ENCODE results near the gene TMEM171.

TMEM171 gene

GRCh38 chr5:73142035-73142434 is 21.7 kb downstream of the TMEM171 start:
- no peak for DNase-seq (ENCODE audit: extremely low read depth, insufficient read length)
- no peak for TF ChIP-seq CTCF (IDR thresholded peaks at IDR 0.05; ENCODE audit: insufficient read depth, low read length, poor library complexity, severe bottlenecking)
- Histone ChIP-seq H3K27me3 (replicated peaks; ENCODE audit: control insufficient read depth, insufficient read depth, low read length) (peaks cover 1% of the 10 kb centered on the region; the same call in 1 of the 2 replicates), H3K36me3 (ENCODE audit: control insufficient read depth, insufficient read depth, low read length) (no peaks in the 10 kb centered on the region), H3K4me3 (replicated peaks; ENCODE audit: low read depth, low read length) (no peak overlapping the region)

GRCh38 chr5:73143716-73144115 is 23.3 kb downstream of the TMEM171 start:
- H3K36me3 ChIP-seq (ENCODE audit: control insufficient read depth, insufficient read depth, low read length): no peaks in the 10 kb centered on the region

GRCh38 chr5:73149540-73149939 is 29.2 kb downstream of the TMEM171 start:
- no peak for DNase-seq (ENCODE audit: extremely low read depth, insufficient read length)
- Histone ChIP-seq H3K27me3 (replicated peaks; ENCODE audit: control insufficient read depth, insufficient read depth, low read length) (peaks cover 3% of the 10 kb centered on the region), H3K36me3 (ENCODE audit: control insufficient read depth, insufficient read depth, low read length) (no peaks in the 10 kb centered on the region), H3K4me3 (replicated peaks; ENCODE audit: low read depth, low read length) (no peak overlapping the region)
- TF ChIP-seq CTCF (IDR thresholded peaks at IDR 0.05; ENCODE audit: insufficient read depth, low read length, poor library complexity, severe bottlenecking): no peak

More at GRCh38 chr5:73143716-73144115, 23.3 kb downstream of the TMEM171 start:
- H3K27me3 ChIP-seq (replicated peaks; ENCODE audit: control insufficient read depth, insufficient read depth, low read length): peaks cover 1% of the 10 kb centered on the region; the same call in 1 of the 2 replicates
- TF ChIP-seq CTCF (IDR thresholded peaks at IDR 0.05; ENCODE audit: insufficient read depth, low read length, poor library complexity, severe bottlenecking): no peak
- H3K4me3 ChIP-seq (replicated peaks; ENCODE audit: low read depth, low read length): no peak overlapping the region
- DNase-seq (ENCODE audit: extremely low read depth, insufficient read length): no peak

- H3K4me3 ChIP-seq (replicated peaks; ENCODE audit: low read depth, low read length): no peak overlapping the region
- TF ChIP-seq CTCF (IDR thresholded peaks at IDR 0.05; ENCODE audit: insufficient read depth, low read length, poor library complexity, severe bottlenecking): no peak
- H3K36me3 ChIP-seq (ENCODE audit: control insufficient read depth, insufficient read depth, low read length): no peaks in the 10 kb centered on the region
- peaks cover 7% of the 10 kb centered on the region for H3K27me3 ChIP-seq (replicated peaks; ENCODE audit: control insufficient read depth, insufficient read depth, low read length)
- no peak for DNase-seq (ENCODE audit: extremely low read depth, insufficient read length)
Measured at GRCh38 chr5:73150876-73151275, 30.5 kb downstream of the TMEM171 start.

- H3K27me3 ChIP-seq (replicated peaks; ENCODE audit: control insufficient read depth, insufficient read depth, low read length): peaks cover 7% of the 10 kb centered on the region
- no peak overlapping the region for H3K4me3 ChIP-seq (replicated peaks; ENCODE audit: low read depth, low read length)
- DNase-seq (ENCODE audit: extremely low read depth, insufficient read length): no peak
- H3K36me3 ChIP-seq (ENCODE audit: control insufficient read depth, insufficient read depth, low read length): no peaks in the 10 kb centered on the region
- no peak for TF ChIP-seq CTCF (IDR thresholded peaks at IDR 0.05; ENCODE audit: insufficient read depth, low read length, poor library complexity, severe bottlenecking)
Measured at GRCh38 chr5:73151766-73152410, 31.5 kb downstream of the TMEM171 start.
